Measurements from ENCODE around the gene SEMA5A. TPM values are rescaled to one million over a fixed set of nuclear protein-coding genes. Genes with fewer than 3 reads are reported as not detected.

The SEMA5A gene
- total RNA-seq, 1 experiment from 2014 or later: 0.15 TPM

DNA sequence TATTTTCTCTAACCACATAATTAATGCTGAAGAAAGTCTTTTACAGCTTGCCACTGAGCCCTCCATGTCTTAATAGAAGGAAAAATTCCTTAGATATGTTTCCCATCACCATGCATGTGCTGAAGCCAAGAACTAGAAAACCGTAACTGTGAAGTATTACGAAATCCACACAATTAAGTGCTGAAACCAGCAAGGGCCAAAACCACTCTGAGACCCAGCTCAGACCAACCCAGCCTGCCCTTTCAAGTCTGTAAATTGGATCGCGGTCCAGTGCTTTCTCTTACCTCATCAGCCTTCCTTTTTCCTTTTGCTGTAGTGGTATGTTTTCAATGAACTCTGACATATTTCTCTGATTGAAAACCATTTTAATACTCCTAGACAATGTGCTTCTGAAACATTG is 26.3 kb downstream of the SEMA5A start:
- ATAC-seq: no peak
- intact Hi-C loops (cut with micrococcal nuclease; ENCODE audit: unreplicated experiment): no loop called here
- TF ChIP-seq REST (IDR thresholded peaks at IDR 0.05; ENCODE audit: insufficient read depth in 1 of 2, low read depth in 2 of 2, low read length in 1 of 2): no peak
- no peak for TF ChIP-seq CTCF (IDR thresholded peaks at IDR 0.05)
- no peak for TF ChIP-seq SIN3A (IDR thresholded peaks at IDR 0.05; ENCODE audit: borderline replicate concordance, insufficient read depth, low read depth, low read length)
- TF ChIP-seq TCF7L2 (IDR thresholded peaks at IDR 0.05; ENCODE audit: low read depth, low read length): no peak
- TF ChIP-seq POLR2AphosphoS5 (IDR thresholded peaks at IDR 0.05; ENCODE audit: low read depth, low read length): no peak
- Histone ChIP-seq H3K4me3 (ENCODE audit: low read depth in 2 of 2, low read length in 2 of 2) (no peak overlapping the region), H3K4me1 (ENCODE audit: control insufficient read depth, insufficient read depth, low read length) (no peaks in the 10 kb centered on the region), H3K36me3 (ENCODE audit: control insufficient read depth, insufficient read depth, low read length) (no peaks in the 10 kb centered on the region), H3K27ac (ENCODE audit: low read length) (no peak overlapping the region), H3K9me3 (ENCODE audit: control insufficient read depth, insufficient read depth, low read depth, low read length) (no peaks in the 10 kb centered on the region), H3K27me3 (ENCODE audit: control insufficient read depth, insufficient read depth, low read length) (no peaks in the 10 kb centered on the region)
- POLR2A ChIA-PET: no interaction called here
- in situ Hi-C loops (cut with HindIII; ENCODE audit: low pct_unique_long_range_greater_than_20kb, low sequenced_read_pairs): no loop called here
- no peak for DNase-seq (ENCODE audit: low read depth, low spot score)
- CTCF ChIA-PET: no interaction called here
- BruUV-seq (replicated peaks): no TSS peak

GRCh38 chr5:9516591-9516990 is 29.3 kb downstream of the SEMA5A start:
- intact Hi-C loops (cut with micrococcal nuclease; ENCODE audit: unreplicated experiment): no loop called here
- Histone ChIP-seq H3K27me3 (ENCODE audit: control insufficient read depth, insufficient read depth, low read length) (no peaks in the 10 kb centered on the region; the same call in 1 of the 2 replicates), H3K36me3 (ENCODE audit: control insufficient read depth, insufficient read depth, low read length) (no peaks in the 10 kb centered on the region), H3K27ac (ENCODE audit: low read length) (no peak overlapping the region), H3K4me1 (ENCODE audit: control insufficient read depth, insufficient read depth, low read length) (no peaks in the 10 kb centered on the region), H3K4me3 (ENCODE audit: low read depth in 2 of 2, low read length in 2 of 2) (no peak overlapping the region), H3K9me3 (ENCODE audit: control insufficient read depth, insufficient read depth, low read depth, low read length) (no peaks in the 10 kb centered on the region)
- DNase-seq (ENCODE audit: low read depth, low spot score): no peak
- in situ Hi-C loops (cut with HindIII; ENCODE audit: low pct_unique_long_range_greater_than_20kb, low sequenced_read_pairs): no loop called here
- BruUV-seq (replicated peaks): no TSS peak
- POLR2A ChIA-PET: no interaction called here
- no peak for ATAC-seq
- TF ChIP-seq CTCF (IDR thresholded peaks at IDR 0.05) (no peak), SIN3A (IDR thresholded peaks at IDR 0.05; ENCODE audit: borderline replicate concordance, insufficient read depth, low read depth, low read length) (no peak), POLR2AphosphoS5 (IDR thresholded peaks at IDR 0.05; ENCODE audit: low read depth, low read length) (no peak)
- CTCF ChIA-PET: no interaction called here
